OCI-LY3 (cell line): ENCODE measurements around the gene ZNF888.

Experiments used
- H2AFZ ChIP-seq: fragments of 200-600, 300-600 bp; shearing (Covaris generic); 2 replicates; pipeline ENCODE4 v1.6.0; 2014; ENCODE audit warnings: antibody characterized with exemption, low read depth, low read length
- H3K27ac ChIP-seq: fragments of 200-600, 300-600 bp; sonication (generic); 2 replicates; pipeline ENCODE4 v1.5.1; 2014; ENCODE audit warnings: mild to moderate bottlenecking, low read length, moderate library complexity, mixed read lengths
- H3K27me3 ChIP-seq: fragments of 200-600, 300-600 bp; sonication (generic); 2 replicates; pipeline ENCODE4 v1.6.1; 2014; ENCODE audit warnings: low read depth, low read length, mixed read lengths
- H3K36me3 ChIP-seq: fragments of 200-600, 300-600 bp; sonication (generic); replicated peaks from 2 replicates; pipeline ENCODE3; 2014; ENCODE audit warnings: low read depth, low read length, mixed read lengths
- H3K4me1 ChIP-seq: fragments of 300-600, 200-600 bp; sonication (generic); 2 replicates; pipeline ENCODE4 v1.6.1; 2014; ENCODE audit warnings: low read length, mixed read lengths
- H3K4me2 ChIP-seq: fragments of 200-600, 300-600 bp; sonication (generic); 2 replicates; pipeline ENCODE4 v1.6.1; 2014; ENCODE audit warnings: low read length, mixed read lengths
- H3K4me3 ChIP-seq: fragments of 300-600, 200-600 bp; sonication (generic); 2 replicates; pipeline ENCODE4 v1.5.1; 2014; ENCODE audit warnings: antibody characterized with exemption, mild to moderate bottlenecking, low read length, moderate library complexity
- H3K79me2 ChIP-seq: fragments of 300-600, 200-600 bp; shearing (Covaris generic); 2 replicates; pipeline ENCODE4 v1.6.1; 2014; ENCODE audit warnings: mild to moderate bottlenecking, low read length, mixed read lengths
- H3K9ac ChIP-seq: fragments of 300-600, 200-600 bp; shearing (Covaris generic); 2 replicates; pipeline ENCODE4 v1.6.0; 2014; ENCODE audit warnings: mild to moderate bottlenecking, low read length, moderate library complexity
- H3K9me3 ChIP-seq: fragments of 200-600, 300-600 bp; shearing (Covaris generic); 2 replicates; pipeline ENCODE4 v1.6.1; 2014; ENCODE audit warnings: low read length, mixed read lengths; ENCODE audit not compliant: insufficient read depth
- H4K20me1 ChIP-seq: fragments of 200-600, 300-600 bp; sonication (generic); 2 replicates; pipeline ENCODE4 v1.6.1; 2016; ENCODE audit warnings: low read length, mixed read lengths; ENCODE audit not compliant: insufficient read depth
- EZH2phosphoT487 ChIP-seq: fragments of 200-600 bp; shearing (Covaris generic); IDR thresholded peaks from 2 replicates; pipeline ENCODE4 v1.6.1; 2018; ENCODE audit warnings: antibody characterized with exemption, mixed run types, low read depth
- TF ChIP-seq, protein P1 (sequence below): fragments of 200-600, 300-600 bp; sonication (generic); IDR thresholded peaks from 2 replicates; pipeline ENCODE4 v1.5.1; 2014; ENCODE audit warnings: antibody characterized with exemption, low read length, low read depth

ZNF888 gene

GRCh38 chr19:52962394-52963246, 39.4 kb upstream of the ZNF888 start, which contains the start of gene ZNF816:
ZNF816 (minus strand) TSS chr19:52962881; CDS start chr19:52956089, 6,792 bp downstream.
- Histone ChIP-seq H4K20me1 (no peaks in the 10 kb centered on the region), H3K4me1 (peaks cover 13% of the 10 kb centered on the region), H3K4me3 (peak within 1 kb of the TSS; percentile 88), H3K4me2 (peak within 1 kb of the TSS; percentile 93), H3K36me3 (peaks cover 42% of the 10 kb centered on the region), H3K27me3 (no peaks in the 10 kb centered on the region), H3K9ac (peak within 1 kb of the TSS; percentile 85), H3K9me3 (peaks cover 7% of the 10 kb centered on the region; the same call in 1 of the 2 replicates), H3K27ac (peak within 1 kb of the TSS; percentile 44), H2AFZ (peak within 1 kb of the TSS; percentile 67), H3K79me2 (peaks cover 50% of the 10 kb centered on the region)
- TF ChIP-seq EZH2phosphoT487, result no peak
- TF ChIP-seq, protein P1, sequence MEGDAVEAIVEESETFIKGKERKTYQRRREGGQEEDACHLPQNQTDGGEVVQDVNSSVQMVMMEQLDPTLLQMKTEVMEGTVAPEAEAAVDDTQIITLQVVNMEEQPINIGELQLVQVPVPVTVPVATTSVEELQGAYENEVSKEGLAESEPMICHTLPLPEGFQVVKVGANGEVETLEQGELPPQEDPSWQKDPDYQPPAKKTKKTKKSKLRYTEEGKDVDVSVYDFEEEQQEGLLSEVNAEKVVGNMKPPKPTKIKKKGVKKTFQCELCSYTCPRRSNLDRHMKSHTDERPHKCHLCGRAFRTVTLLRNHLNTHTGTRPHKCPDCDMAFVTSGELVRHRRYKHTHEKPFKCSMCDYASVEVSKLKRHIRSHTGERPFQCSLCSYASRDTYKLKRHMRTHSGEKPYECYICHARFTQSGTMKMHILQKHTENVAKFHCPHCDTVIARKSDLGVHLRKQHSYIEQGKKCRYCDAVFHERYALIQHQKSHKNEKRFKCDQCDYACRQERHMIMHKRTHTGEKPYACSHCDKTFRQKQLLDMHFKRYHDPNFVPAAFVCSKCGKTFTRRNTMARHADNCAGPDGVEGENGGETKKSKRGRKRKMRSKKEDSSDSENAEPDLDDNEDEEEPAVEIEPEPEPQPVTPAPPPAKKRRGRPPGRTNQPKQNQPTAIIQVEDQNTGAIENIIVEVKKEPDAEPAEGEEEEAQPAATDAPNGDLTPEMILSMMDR, result no peak

- Histone ChIP-seq H3K9ac (peak overlapping the region; percentile 85), H3K79me2 (peaks cover 56% of the 10 kb centered on the region), H3K27ac (peak overlapping the region; percentile 44), H3K27me3 (no peaks in the 10 kb centered on the region), H3K36me3 (peaks cover 49% of the 10 kb centered on the region), H3K4me3 (peak overlapping the region; percentile 88), H2AFZ (peak overlapping the region; percentile 31; the same call in 1 of the 2 replicates), H4K20me1 (no peaks in the 10 kb centered on the region), H3K4me1 (peaks cover 13% of the 10 kb centered on the region), H3K9me3 (peaks cover 9% of the 10 kb centered on the region; the same call in 1 of the 2 replicates), H3K4me2 (peak overlapping the region; percentile 93)
- TF ChIP-seq, protein P1, result no peak
- no peak for TF ChIP-seq EZH2phosphoT487
Measured at GRCh38 chr19:52961981-52962380, 38.8 kb upstream of the ZNF888 start.

DNA sequence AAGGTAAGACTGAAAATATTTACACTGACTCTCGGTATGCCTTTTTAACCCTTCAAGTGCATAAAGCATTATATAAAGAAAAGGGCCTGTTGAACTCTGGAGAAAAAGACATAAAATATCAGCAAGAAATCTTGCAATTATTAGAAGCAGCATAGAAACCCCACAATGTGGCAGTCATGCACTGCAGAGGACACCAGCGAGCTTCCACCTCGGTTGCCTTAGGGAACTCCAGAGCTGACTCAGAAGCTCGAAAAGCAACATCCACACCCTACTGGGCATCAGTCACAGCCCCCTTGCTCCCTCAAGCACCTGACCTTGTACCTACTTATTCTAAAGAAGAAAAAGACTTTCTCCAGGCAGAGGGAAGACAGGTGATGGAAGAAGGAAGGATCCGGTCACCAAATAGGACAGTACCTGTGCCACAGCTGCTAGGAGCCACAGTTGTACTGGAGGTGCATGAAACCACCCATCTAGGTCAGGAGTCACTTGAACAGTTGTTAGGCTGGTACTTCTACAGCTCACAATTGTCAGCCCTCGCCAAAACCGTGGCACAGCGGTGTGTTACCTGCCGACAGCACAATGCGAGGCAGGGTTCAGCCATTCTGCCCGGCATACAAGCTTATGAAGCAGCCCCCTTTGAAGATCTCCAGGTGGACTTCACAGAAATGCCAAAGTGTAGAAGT, 36.5 kb upstream of the ZNF888 start:
- H4K20me1 ChIP-seq, result no peaks in the 10 kb centered on the region
- H3K4me3 ChIP-seq, result no peak overlapping the region
- peaks cover 71% of the 10 kb centered on the region for H3K36me3 ChIP-seq
- H3K27me3 ChIP-seq, result no peaks in the 10 kb centered on the region
- H3K9ac ChIP-seq, result no peak overlapping the region
- TF ChIP-seq EZH2phosphoT487, result no peak
- TF ChIP-seq, protein P1, result no peak
- peaks cover 11% of the 10 kb centered on the region; the same call in 1 of the 2 replicates for H3K9me3 ChIP-seq
- peaks cover 58% of the 10 kb centered on the region for H3K79me2 ChIP-seq
- peaks cover 13% of the 10 kb centered on the region for H3K4me1 ChIP-seq
- no peak overlapping the region for H3K4me2 ChIP-seq
- H2AFZ ChIP-seq, result no peak overlapping the region
- no peak overlapping the region for H3K27ac ChIP-seq

GRCh38 chr19:52957591-52957990, 34.4 kb upstream of the ZNF888 start:
- Histone ChIP-seq H3K4me1 (peaks cover 9% of the 10 kb centered on the region), H3K79me2 (peaks cover 58% of the 10 kb centered on the region), H2AFZ (no peak overlapping the region), H3K4me3 (no peak overlapping the region), H4K20me1 (no peaks in the 10 kb centered on the region), H3K9ac (no peak overlapping the region), H3K27me3 (no peaks in the 10 kb centered on the region), H3K9me3 (peaks cover 11% of the 10 kb centered on the region; the same call in 1 of the 2 replicates), H3K36me3 (peaks cover 87% of the 10 kb centered on the region), H3K4me2 (no peak overlapping the region), H3K27ac (no peak overlapping the region)
- TF ChIP-seq EZH2phosphoT487, result no peak
